CD4-positive, alpha-beta T cell treated with Interleukin-15 for 4 hours (primary cell): ENCODE measurements around the gene FBXL13.
"Not testable (repeated sequence)": the region's sequence is repeated elsewhere in the genome, so short reads cannot be mapped to it uniquely, and the experiment has no call there.

Source experiments
- DNase-seq: peaks from one replicate; pipeline ENCODE4 v3.0.0-alpha.2; 2020; ENCODE audit warnings: low spot score

The FBXL13 gene

GRCh38 chr7:102819151-102819550, 255.4 kb downstream of the FBXL13 start:
- DNase-seq, result no peak

GRCh38 chr7:102817616-102818573, 256.7 kb downstream of the FBXL13 start:
- no peak for DNase-seq

GRCh38 chr7:102814025-102814471, 260.5 kb downstream of the FBXL13 start:
- DNase-seq, result no peak

- DNase-seq, result no peak
Observed at GRCh38 chr7:102813191-102814024, 261.2 kb downstream of the FBXL13 start.

- no peak for DNase-seq
Observed at GRCh38 chr7:102811942-102812678, 262.5 kb downstream of the FBXL13 start.

GRCh38 chr7:102810916-102811315, 263.7 kb downstream of the FBXL13 start:
- DNase-seq, result no peak

GRCh38 chr7:102806613-102807012, 268.0 kb downstream of the FBXL13 start:
- no peak for DNase-seq

GRCh38 chr7:102795987-102796595, 278.5 kb downstream of the FBXL13 start:
- DNase-seq, result not testable (repeated sequence)

GRCh38 chr7:102794567-102794966, 280.0 kb downstream of the FBXL13 start:
- not testable (repeated sequence) for DNase-seq

- DNase-seq, result not testable (repeated sequence)
Observed at GRCh38 chr7:102791831-102792230, 282.8 kb downstream of the FBXL13 start.

- DNase-seq, result not testable (repeated sequence)
Observed at GRCh38 chr7:102791367-102791766, 283.2 kb downstream of the FBXL13 start.

GRCh38 chr7:102790364-102791100, 284.1 kb downstream of the FBXL13 start:
- not testable (repeated sequence) for DNase-seq

GRCh38 chr7:102788770-102789169, 285.8 kb downstream of the FBXL13 start:
- not testable (repeated sequence) for DNase-seq

GRCh38 chr7:102780926-102781325, 293.7 kb downstream of the FBXL13 start:
- DNase-seq, result not testable (repeated sequence)

- not testable (repeated sequence) for DNase-seq
Observed at GRCh38 chr7:102778663-102779062, 295.9 kb downstream of the FBXL13 start.

- DNase-seq, result not testable (repeated sequence)
Observed at GRCh38 chr7:102776217-102776616, 298.4 kb downstream of the FBXL13 start.

- DNase-seq, result not testable (repeated sequence)
Observed at GRCh38 chr7:102770467-102770866, 304.1 kb downstream of the FBXL13 start.

GRCh38 chr7:102769657-102770192, 304.9 kb downstream of the FBXL13 start:
- not testable (repeated sequence) for DNase-seq

- DNase-seq, result not testable (repeated sequence)
Observed at GRCh38 chr7:102763295-102763905, 311.2 kb downstream of the FBXL13 start.
